NCI-H774 (cell line): ENCODE data around the gene DERL3.

Experiments
- DNase-seq: peaks from one replicate; lab custom pipeline; 2025; lab: John Stamatoyannopoulos, UW

The DERL3 gene

DNA sequence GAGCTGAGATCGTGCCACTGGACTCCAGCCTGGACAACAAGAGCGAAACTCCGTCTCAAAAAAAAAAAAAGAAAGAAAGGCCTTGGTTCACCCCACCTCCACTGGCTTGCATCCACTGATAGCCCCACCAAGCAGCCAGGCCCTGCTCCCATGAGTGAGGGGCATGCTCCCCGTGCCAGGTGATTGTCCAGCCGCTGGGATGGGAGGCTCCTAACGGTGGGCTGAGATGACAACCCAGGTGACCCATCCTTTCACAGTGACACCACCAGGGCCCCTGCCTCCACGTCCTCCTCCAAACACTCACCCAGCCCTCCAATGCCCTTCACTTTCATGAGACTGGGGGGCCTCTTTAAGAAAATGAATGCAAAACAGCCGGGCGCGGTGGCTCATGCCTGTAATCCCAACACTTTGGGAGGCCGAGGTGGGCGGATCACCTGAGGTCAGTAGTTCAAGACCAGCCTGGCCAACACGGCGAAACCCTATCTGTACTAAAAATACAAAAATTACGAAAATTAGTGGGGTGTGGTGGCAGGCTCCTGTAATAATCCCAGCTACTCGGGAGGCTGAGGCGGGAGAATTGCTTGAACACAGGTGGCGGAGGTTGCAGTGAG lies 8.6 kb upstream of the DERL3 start:
- no peak for DNase-seq

DNA sequence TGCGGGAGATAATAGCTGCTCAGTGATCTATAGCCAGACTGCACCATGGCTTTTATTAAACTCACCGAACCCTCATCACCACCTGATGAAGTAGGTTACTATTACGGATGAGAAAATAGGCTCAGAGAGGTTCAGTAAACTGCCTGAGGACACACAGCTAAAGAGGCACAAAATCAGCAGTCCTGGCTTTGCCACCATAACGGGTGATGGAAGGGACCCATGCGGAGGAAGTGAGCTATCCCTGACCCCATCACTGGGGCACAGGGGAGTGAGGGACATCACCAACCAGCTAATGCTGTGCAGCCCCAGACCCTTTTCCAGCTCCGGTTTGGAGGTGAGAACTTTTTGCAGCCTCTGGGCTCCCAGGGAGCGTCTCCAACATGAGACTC lies 7.3 kb upstream of the DERL3 start:
- no peak for DNase-seq

DNA sequence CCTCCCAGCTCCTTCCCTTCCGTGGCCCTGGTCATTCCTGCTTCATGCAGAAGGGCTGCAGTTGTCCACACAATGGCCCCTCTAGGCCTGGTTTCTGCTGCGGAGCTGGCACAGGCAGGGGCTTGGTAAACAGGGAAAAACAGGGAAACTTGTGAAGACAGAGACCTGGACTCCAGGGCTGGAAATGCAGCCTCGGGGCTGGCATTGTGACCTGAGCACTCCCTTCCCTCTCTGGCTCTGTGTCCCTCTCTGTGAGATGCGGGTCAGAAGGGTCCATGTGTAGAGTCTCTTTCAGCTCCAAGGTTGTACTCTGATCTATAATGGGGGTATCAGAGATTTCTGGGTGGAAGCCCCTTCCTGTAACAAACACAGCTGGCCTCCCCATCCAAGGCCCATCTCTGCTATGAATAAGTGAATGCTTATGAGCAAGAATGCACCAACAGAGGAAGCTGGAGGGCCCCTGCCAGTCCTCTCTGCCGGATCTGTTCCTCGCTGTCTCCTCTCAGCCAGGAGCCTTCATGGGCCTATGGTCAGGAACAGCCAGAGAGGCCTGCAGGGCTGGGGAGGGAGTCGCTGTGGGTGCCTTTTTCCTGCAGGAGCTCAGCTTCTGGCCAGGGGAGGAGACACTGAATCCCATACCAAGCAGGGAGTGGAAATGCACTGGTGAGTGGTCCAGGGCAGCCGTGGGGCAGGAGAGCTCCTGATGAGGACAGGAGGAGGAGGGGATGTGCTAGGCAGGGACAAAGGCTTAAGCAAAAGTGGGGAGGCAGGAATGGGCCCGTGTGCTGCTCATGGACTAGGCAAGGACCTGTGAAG lies 6.7 kb upstream of the DERL3 start:
- no peak for DNase-seq

DNA sequence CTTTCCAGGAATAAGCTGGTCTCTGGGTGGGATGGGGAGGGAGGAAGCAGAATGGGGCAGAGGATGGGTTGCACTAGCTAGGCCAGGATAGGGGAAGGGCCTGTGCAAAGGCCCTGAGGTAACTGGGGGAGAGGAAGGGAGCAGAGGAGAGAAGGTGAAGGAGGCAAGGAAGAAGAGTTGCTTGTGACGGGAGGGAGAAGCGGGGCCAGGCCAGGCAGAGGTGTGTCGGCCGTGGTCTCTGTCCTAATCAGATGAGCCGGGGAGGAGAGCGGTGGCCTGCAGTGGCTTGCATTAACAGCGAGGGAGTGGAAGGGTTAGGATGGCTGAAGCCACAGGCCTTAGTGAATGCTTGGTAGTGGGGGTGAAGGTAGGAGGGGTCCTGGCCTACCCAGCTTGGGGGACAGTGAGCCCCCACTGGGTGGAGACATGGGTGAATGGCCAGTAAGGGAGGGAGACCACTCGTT lies 6.0 kb upstream of the DERL3 start:
- DNase-seq = no peak

DNA sequence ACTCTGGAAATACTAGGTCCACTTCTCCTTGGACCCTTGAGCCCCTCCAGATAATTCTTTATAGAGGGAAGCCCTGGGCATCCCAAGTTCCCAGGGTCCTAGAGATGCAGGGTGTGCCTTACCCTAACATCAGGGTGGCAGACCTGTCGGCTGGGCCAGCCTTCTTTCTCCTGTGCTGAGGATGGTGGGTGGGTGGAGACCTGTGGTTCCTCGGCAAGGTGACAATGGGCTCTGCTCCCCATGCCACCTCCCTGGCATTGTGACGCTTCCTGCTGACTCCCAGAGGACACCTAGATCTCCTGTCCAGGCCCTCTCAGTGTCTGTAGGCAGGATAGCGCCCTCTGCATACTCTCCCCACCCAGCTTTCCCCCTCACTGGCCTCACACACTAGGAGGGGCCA lies 3.8 kb upstream of the DERL3 start:
- no peak for DNase-seq

DNA sequence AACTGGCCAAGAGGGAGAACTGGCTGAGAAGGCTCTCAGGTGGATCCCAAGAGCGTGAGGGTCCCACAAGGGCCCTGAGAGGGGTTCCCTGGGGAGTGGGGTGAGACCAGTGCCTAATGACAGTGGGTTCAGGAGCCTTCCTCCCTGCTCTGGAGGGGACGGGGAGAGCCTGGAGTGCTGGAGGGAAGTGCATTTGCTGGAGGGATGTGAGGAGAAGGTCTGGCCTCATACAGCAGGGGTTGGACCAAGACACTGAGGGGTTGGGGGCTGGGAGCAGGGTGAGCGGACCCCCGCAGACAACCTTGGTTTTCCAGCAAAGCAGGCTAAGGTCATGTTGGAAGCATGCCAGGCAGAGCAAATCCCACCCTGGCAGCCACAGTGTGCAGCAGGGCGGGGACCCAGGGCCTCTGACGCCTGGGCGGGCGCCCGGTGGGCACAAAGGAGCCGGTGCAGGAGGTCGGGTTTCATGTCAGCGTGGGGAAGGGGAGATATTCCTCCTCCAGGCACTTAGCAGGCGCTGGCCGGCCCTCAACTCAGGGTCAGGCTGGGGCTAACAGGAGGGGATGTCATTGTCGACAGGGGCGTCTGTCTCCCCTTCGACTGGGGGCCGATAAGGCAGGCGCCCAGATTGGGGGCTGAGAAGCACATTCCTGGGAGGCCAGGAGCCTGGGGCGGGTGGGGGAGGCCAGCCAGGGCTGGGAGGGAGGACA lies 3.1 kb upstream of the DERL3 start:
- DNase-seq = no peak

DNA sequence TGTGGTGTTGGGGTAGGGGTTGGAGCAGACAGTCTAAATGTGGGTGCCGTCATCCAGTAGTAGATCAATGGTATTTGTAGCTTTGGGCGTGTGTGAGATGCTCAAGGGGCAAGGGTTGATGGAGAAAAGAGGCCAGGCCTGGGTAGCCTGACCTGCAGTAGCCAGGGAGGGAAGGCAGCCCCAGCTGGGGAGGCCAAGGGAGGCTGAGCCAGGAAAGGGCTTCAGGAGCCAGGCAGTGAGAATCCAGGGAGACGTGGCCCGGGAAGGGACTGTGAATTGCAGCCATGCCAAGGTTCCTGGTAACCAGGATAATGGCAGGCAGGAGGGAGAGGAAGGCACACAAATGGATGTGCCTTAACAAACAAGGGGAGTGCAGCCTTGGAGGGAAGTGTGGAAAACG lies 2.5 kb upstream of the DERL3 start:
- DNase-seq = no peak

DNA sequence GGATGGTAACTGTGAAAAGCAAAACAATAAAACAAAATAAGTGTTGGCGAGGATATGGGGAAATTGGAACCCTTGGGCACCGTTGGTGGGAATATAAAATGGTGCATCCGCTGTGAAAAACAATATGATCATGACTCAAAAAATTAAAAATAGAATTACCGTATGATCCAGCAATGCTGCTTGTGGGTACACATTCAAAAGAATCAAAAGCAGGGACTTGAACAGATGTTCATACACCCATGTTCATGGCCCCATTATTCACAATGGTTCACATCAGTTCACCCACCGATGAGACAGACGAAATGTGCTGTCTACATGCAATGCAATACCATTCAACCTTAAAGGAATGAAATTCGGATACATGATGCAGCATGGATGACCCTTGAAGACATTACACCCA lies 1.2 kb upstream of the DERL3 start:
- no peak for DNase-seq

DNA sequence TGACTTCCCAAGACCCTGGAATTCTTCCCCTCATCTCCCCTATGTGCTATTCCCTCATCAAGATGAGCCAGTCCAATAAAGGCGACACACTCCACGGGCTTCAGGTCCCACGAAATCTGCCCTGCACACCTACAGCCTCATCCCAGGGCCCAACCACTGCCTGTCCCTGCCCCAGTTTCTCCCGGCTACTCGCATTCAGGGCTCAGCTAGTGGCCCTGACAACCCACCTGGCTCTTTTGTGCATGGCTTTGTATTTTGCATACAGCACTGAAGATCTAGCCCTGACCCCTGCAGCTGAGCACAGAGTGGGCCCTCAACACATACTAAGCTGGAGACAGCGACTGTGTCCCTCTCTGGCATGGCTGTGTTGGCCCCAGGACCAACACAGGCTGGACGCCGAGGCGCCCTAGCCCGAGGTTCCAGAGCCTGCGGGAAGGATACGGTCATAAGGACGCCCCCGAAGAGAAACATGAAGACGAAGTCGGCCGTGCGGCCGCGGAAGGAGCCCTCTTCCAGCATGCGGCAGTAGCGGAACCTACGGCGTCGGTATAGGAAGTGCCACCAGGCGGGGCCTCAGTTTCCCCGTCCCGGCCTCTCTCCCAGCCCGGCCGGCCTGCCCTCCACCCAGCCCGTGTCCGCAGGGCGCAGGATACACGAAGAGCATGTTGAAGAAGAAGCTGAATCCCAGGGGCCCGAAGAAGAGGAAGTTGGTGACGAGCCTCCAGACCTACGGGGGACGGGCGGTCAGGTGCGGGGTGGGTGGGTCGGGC lies 710 bp downstream of the DERL3 start:
- DNase-seq = no peak

DNA sequence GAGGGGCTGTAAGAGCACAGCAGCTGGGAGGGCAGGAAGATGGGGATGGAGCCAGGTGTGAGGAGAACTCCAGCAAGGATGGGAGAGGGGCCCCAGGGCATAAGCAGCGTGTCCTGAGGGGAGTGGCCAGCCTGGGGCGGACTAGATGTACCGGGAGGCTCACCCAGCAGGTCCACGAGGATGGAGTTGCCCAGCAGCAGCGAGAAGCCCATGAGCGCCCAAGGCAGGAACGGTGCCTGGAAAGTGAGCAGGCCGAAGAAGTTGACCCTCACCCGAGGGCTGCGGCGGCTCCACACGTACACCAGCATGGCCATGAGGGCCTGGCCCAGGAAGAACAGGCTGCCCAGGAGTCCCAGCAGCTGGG lies 1.3 kb downstream of the DERL3 start:
- DNase-seq = no peak

DNA sequence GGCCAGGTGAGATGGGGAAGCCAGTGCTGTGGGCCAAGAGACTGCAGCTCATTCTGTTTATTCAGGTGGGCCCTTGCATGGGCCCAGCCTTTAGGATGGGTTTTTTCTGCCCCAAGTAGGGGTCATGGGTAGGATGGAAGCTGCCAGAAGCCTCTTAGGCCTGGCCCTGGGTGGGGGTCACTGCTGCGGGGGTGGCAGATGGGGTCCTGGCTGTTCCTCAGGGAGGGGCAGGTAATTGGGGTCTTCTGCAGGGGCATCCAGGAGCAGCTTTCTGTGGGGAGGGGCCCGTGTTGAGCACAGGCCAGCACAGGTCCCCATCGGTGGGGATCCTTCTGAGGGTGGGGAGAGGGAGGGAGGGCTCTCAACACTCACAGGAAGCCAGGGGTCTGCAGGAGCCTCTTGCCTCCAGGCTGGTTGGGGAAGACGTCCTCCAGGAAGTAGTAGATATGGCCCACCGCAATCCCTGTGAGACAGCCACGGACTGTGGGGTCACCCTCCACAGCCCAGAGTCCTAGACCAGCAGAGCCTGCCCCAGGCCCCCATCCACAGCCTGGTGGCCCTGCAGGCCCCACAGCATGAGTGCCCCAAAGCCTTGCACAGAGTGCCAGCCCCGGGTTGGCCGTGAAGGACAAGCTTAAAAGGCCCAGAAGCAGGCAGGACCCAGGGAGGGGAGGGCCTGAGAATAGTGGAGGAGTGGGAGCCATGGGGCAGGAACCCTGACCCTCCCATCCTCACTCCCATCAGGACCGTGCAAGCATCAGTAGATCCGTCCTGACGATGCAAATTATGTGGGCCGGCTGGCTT lies 1.9 kb downstream of the DERL3 start:
- DNase-seq = no peak

DNA sequence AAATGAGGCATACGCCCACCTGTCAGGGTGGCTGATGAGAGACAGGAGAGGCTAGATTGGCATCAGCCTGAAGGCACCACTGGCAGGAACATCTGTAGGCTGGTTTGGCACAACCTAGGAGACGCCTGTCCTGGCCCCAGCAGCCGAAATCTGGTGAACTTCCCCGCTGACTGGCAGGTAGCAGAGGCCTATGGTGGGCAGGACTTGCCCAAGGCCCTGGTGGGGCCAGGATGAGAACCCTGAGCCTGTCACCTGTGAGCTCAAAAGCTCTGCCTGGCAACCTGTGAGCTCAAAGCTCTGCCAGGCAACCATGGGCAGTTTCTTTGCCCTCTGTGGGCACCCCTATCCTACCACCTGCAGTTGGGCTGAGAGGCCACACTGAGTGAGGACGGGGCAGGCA lies 2.5 kb downstream of the DERL3 start:
- no peak for DNase-seq

DNA sequence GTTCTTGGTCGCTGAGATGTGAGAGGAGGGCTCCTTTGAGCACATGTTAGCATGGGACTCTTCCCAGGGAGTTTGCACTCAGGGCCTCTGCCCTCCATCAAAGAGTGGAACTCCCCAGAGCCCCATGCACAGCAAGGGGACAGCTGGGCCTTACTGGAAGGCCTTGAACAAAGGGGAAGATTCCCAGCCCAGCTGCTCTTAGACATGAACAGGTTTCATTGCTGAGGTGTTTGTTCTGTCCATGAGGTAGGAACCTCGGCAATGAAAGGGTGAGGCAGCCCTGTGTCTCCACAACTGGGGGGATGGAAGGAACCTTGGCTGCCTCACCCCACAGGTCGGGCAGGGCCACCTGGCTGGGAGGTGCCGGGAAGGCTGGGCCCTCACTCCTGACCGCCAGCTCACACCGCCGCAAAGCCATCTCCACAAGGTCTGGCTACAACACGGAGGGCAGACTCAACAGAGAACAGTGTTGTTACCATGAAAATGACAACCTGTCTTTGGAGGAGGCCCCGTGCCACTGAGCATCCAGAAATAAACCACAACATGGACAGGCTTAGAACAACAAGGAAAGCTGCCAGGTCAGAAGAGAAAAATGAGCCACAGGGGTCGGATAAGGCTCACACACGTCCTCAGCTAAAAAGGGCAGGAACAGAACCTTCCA lies 3.2 kb downstream of the DERL3 start:
- DNase-seq = no peak

DNA sequence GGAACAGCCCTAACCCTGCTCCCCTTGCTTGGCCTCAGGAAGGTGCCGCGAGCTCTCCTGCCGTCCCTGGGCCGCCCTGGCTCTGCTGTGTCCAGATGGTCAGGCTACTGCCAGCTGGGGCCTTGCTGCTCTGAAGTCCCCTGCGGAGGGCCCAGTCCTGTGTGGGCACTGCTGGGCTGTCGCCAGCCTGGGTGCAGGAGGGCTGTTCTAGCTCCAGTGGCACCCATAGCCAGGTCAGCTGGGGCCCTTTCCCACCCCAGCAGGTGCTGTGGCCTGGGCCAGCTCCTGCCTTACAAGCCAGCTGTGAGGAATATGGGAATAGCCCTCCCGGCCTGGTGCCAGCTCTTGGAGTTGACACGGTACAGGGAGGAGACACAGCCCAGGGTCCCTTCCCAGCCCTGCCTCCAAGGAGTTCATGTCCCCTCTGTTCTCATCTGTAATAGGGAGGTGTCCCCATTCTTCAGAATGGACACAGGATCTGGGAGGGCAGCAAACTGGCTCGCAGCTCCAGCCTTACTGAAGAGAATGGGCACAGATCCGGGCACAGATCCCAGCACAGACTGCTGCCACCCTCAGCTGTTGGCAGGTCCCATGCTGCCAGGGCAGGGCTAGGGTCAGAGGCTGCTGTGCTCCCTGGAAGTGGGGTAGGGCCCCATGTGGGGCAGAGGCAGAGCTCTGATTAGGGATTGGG lies 3.9 kb downstream of the DERL3 start:
- no peak for DNase-seq

DNA sequence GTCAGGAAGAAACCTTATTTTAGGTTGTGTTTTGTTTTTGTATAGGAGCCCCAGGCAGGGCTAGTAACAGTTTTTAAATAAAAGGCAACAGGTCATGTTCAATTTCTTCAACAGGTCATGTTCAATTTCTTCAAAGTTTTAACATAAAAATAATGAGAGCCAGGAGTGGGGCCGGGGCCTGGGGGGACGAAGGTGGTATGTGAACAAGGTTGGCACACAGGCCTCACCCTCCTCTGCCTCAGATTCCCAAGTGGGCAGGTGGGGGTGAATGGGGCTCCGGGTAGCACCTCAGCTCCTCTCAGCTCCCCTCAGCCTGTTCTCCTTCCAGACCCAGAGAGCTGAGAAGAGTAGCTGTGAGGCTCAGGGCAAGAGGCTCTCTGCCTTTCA lies 4.4 kb downstream of the DERL3 start:
- no peak for DNase-seq

DNA sequence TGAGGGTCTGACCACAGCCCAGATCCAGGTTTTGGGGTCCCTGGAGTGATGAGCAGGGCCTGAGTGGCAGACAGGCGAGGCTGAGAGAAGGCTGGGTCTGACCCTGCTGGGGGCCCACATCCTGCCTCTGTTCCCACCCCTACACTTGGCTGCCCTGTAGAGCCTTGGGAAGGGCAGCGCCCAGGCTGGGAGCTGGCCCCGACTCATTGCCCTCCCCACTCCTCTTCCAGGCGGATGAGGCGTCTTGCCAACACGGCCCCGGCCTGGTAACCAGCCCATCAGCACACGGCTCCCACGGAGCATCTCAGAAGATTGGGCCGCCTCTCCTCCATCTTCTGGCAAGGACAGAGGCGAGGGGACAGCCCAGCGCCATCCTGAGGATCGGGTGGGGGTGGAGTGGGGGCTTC lies 4.9 kb downstream of the DERL3 start:
- DNase-seq = no peak

DNA sequence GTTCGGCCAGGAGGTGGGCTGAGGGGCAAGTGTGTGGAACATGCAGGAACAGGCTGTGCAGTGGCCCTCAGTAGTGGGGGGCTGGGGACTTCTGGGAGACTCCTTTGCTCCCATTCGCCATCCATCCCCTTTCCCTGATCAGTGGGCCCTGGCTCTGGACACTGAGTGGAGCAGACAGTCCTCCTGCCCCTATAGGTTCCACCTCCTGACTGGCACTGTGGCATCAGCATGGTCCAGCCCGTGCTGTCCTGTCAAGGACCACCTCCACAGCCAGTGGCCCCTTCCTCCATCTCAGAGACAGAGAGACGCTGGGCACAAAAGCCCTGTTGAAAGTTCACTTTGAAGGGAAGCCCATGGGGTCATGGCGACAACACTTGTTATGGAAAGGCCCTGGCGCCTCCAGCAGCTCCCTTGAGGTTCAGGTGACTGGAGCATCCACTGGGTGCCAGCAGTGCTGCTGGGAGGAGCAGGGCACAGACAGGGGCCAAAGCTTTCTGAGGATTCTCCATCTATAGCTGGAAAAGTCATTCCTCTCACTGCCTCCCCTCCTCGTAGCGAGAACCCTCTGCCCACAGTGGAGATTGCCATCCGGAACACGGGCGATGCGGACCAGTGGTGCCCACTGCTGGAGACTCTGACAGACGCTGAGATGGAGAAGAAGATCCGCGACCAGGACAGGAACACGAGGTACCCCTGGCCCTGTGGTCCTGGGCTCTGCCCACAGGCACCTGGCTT lies 5.6 kb downstream of the DERL3 start:
- no peak for DNase-seq

DNA sequence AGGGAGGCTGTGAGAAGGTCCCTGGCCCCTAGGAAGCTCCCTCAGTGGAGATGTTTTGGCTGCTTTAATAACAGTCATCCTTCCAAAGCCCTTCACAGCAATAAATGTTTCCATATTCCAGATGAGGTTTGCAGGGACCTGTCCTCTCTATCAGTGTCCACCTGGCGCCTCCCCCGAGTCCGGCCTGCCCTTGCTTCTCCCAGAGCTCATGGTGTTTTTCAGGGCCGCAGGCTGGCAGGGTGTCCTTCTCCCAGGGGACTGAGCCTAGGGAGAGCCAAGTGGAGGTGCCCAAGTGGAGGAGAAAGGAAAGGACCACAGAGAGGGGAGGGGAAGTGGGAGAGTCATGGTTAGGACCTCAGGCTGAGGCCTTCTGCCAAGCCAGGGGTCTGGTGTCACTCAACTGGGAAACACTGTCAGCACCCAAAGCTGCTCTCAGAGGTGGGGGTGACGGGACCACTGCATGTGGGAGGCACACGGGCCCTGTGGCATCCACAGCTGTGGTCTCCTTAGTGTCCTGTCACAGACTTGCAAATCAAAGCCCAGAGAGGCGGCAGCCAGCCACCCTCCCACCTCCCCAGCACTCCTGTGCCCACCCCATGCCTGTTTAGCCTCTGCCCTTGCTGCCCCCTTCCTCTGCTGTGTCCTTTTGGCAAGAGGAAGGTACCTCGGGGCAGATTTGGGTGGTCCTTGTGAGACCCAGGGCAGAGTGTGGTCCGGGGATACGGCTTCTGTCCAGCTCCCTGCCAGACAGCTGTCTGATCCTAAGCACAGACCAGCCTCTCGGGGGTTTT lies 6.4 kb downstream of the DERL3 start:
- DNase-seq = no peak

DNA sequence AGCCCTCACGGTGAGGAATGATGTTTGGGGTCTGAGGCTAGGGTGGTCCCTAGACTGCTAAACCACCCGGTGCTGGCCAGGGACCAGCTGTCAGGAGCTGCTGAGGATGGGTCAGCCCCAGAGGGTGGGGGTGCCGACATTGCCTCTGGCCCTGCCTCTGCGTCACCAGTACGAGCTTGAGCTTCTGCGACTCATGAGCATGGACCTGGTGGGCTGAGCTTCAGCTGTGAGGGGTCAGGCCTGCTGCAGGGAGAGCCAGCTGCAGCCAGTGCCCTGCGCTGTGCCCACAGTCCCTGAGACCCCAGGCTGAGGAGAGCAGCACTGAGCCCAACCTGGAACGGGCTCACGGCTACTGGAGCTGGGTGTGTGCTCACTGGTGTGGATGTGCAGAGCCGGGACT lies 7.0 kb downstream of the DERL3 start:
- no peak for DNase-seq
